AG09319 (cell line): Measurements from ENCODE around the gene S100B.

Source experiments
- DNase-seq: peaks from one replicate; pipeline ENCODE4 v3.0.0-alpha.2; 2010; ENCODE audit warnings: low read depth; ENCODE audit errors: extremely low read depth
- CTCF ChIP-seq: IDR thresholded peaks from 2 replicates; pipeline ENCODE4 v1.5.1; 2011; ENCODE audit warnings: low read depth, mild to moderate bottlenecking, inconsistent platforms, low read length, moderate library complexity

Gene S100B

GRCh38 chr21:46557919-46558392 is 46.9 kb downstream of the S100B start:
- DNase-seq: no peak
- no peak for TF ChIP-seq CTCF

GRCh38 chr21:46557469-46557868 is 47.4 kb downstream of the S100B start:
- DNase-seq: no peak

GRCh38 chr21:46556802-46557201 is 48.1 kb downstream of the S100B start:
- DNase-seq: no peak
- TF ChIP-seq CTCF: no peak

More at GRCh38 chr21:46557469-46557868, 47.4 kb downstream of the S100B start:
- no peak for TF ChIP-seq CTCF

GRCh38 chr21:46555678-46556077 is 49.2 kb downstream of the S100B start:
- no peak for DNase-seq
- no peak for TF ChIP-seq CTCF

GRCh38 chr21:46555225-46555617 is 49.7 kb downstream of the S100B start:
- TF ChIP-seq CTCF: no peak
- no peak for DNase-seq

- TF ChIP-seq CTCF: no peak
- no peak for DNase-seq
Observed at GRCh38 chr21:46554431-46555224, 50.3 kb downstream of the S100B start.

- no peak for TF ChIP-seq CTCF
Observed at GRCh38 chr21:46553993-46554392, 50.9 kb downstream of the S100B start.

More at GRCh38 chr21:46553993-46554392, 50.9 kb downstream of the S100B start:
- no peak for DNase-seq
